H9 (cell line): ENCODE measurements around the gene EID2. TPM values are rescaled to one million over a fixed set of nuclear protein-coding genes. Genes with fewer than 3 reads are reported as not detected.
A peak's percentile ranks its signal among the peaks of the same experiment; 100 is the strongest.

ENCODE experiments used
- DNase-seq: peaks from one replicate; pipeline ENCODE4 v3.0.0-alpha.2; 2017
- H2AFZ ChIP-seq: one replicate; pipeline ENCODE4 v1.6.1; 2013; ENCODE audit warnings: mild to moderate bottlenecking, low read length, control low read depth, moderate library complexity
- H2AK5ac ChIP-seq: 2 replicates; pipeline ENCODE4 v1.6.1; 2013; ENCODE audit warnings: low read length, control low read depth, mixed read lengths; ENCODE audit not compliant: insufficient read length
- H2BK120ac ChIP-seq: one replicate; pipeline ENCODE4 v1.6.1; 2013; ENCODE audit warnings: low read depth, mild to moderate bottlenecking, low read length, control low read depth, inconsistent platforms; ENCODE audit not compliant: poor library complexity, severe bottlenecking
- H2BK12ac ChIP-seq: 2 replicates; pipeline ENCODE4 v1.6.1; 2013; ENCODE audit warnings: low read length, control low read depth, mixed read lengths, low read depth; ENCODE audit not compliant: insufficient read length
- H2BK15ac ChIP-seq: 2 replicates; pipeline ENCODE4 v1.6.1; 2013; ENCODE audit warnings: low read depth, low read length, control low read depth
- H2BK20ac ChIP-seq: one replicate; pipeline ENCODE4 v1.6.1; 2013; ENCODE audit warnings: low read depth, mild to moderate bottlenecking, low read length, control low read depth, inconsistent platforms; ENCODE audit not compliant: poor library complexity, severe bottlenecking
- H2BK5ac ChIP-seq: 2 replicates; pipeline ENCODE4 v1.6.1; 2013; ENCODE audit warnings: low read length, control low read depth, mixed read lengths; ENCODE audit not compliant: insufficient read length
- H3K14ac ChIP-seq: 2 replicates; pipeline ENCODE4 v1.6.1; 2013; ENCODE audit warnings: low read length, control low read depth; ENCODE audit not compliant: insufficient read depth
- H3K18ac ChIP-seq: 2 replicates; pipeline ENCODE4 v1.6.1; 2013; ENCODE audit warnings: low read depth, mild to moderate bottlenecking, mixed read lengths, low read length, control low read depth; ENCODE audit not compliant: insufficient read length
- H3K23ac ChIP-seq: 2 replicates; pipeline ENCODE4 v1.6.1; 2013; ENCODE audit warnings: low read length, control low read depth, mixed read lengths, low read depth; ENCODE audit not compliant: insufficient read length
- H3K23me2 ChIP-seq: 2 replicates; pipeline ENCODE4 v1.6.1; 2013; ENCODE audit warnings: low read depth, mild to moderate bottlenecking, mixed read lengths, low read length, control low read depth; ENCODE audit not compliant: insufficient read length, poor library complexity, severe bottlenecking
- H3K27ac ChIP-seq: 2 replicates; pipeline ENCODE4 v1.5.1; 2013; ENCODE audit warnings: low read length, control low read depth, mixed read lengths, low read depth; ENCODE audit not compliant: insufficient read length
- H3K27me3 ChIP-seq: 2 replicates; pipeline ENCODE4 v1.6.1; 2013; ENCODE audit warnings: low read length, control low read depth, inconsistent platforms; ENCODE audit not compliant: insufficient read depth
- H3K4ac ChIP-seq: 2 replicates; pipeline ENCODE4 v1.6.1; 2013; ENCODE audit warnings: low read depth, mild to moderate bottlenecking, control low read depth, inconsistent platforms, low read length, moderate library complexity
- H3K4me1 ChIP-seq: 2 replicates; pipeline ENCODE4 v1.6.1; 2013; ENCODE audit warnings: low read length, control low read depth, inconsistent platforms; ENCODE audit not compliant: insufficient read depth
- H3K4me2 ChIP-seq: 2 replicates; pipeline ENCODE4 v1.6.1; 2013; ENCODE audit warnings: low read length, control low read depth, mixed read lengths; ENCODE audit not compliant: insufficient read length, insufficient read depth
- H3K56ac ChIP-seq: 2 replicates; pipeline ENCODE4 v1.6.1; 2013; ENCODE audit warnings: low read depth, mild to moderate bottlenecking, mixed read lengths, low read length, control low read depth; ENCODE audit not compliant: insufficient read length
- H3K79me1 ChIP-seq: 2 replicates; pipeline ENCODE4 v1.6.1; 2013; ENCODE audit warnings: low read depth, mild to moderate bottlenecking, moderate library complexity, low read length, control low read depth, inconsistent platforms; ENCODE audit not compliant: insufficient read depth, poor library complexity, severe bottlenecking
- H3K79me2 ChIP-seq: 2 replicates; pipeline ENCODE4 v1.6.1; 2013; ENCODE audit warnings: low read length, control low read depth, inconsistent platforms; ENCODE audit not compliant: insufficient read depth
- H3K9ac ChIP-seq: 2 replicates; pipeline ENCODE4 v1.6.1; 2013; ENCODE audit warnings: low read length, control low read depth, mixed read lengths; ENCODE audit not compliant: insufficient read length; ENCODE audit errors: extremely low read depth
- H3K9me3 ChIP-seq: one replicate; pipeline ENCODE4 v1.6.1; 2013; ENCODE audit warnings: low read depth, low read length, inconsistent platforms; ENCODE audit not compliant: control insufficient read depth
- H3T11ph ChIP-seq: one replicate; pipeline ENCODE4 v1.6.1; 2013; ENCODE audit warnings: mild to moderate bottlenecking, low read length, control low read depth, inconsistent platforms
- H4K20me1 ChIP-seq: one replicate; pipeline ENCODE4 v1.6.1; 2013; ENCODE audit not compliant: control insufficient read depth, insufficient read length, insufficient read depth
- H4K5ac ChIP-seq: 2 replicates; pipeline ENCODE4 v1.6.1; 2013; ENCODE audit warnings: low read depth, mild to moderate bottlenecking, mixed read lengths, low read length, control low read depth; ENCODE audit not compliant: insufficient read length
- H4K8ac ChIP-seq: replicated peaks from 2 replicates; pipeline ENCODE4 v1.6.1; 2013; ENCODE audit warnings: low read length, control low read depth, mixed read lengths, low read depth; ENCODE audit not compliant: insufficient read length
- H4K91ac ChIP-seq: 2 replicates; pipeline ENCODE4 v1.6.1; 2013; ENCODE audit warnings: low read depth, mild to moderate bottlenecking, moderate library complexity, mixed read lengths, low read length, control low read depth; ENCODE audit not compliant: insufficient read length
- H3K27ac Mint-ChIP-seq, 3 experiments: 2 replicates in 2 of 3; 3 replicates in 1 of 3; pipeline ENCODE4 v1.8.0; 2020 to 2021; ENCODE audit warnings: mixed read lengths in 3 of 3, mild to moderate bottlenecking in 1 of 3, moderate library complexity in 1 of 3
- H3K27me3 Mint-ChIP-seq: 2 replicates; pipeline ENCODE4 v1.8.0; 2021; ENCODE audit warnings: low read depth, mild to moderate bottlenecking, moderate library complexity, mixed read lengths
- H3K36me3 Mint-ChIP-seq, 3 experiments: 2 replicates in 2 of 3; 3 replicates in 1 of 3; pipeline ENCODE4 v1.8.0; 2020 to 2021; ENCODE audit warnings: low read depth in 3 of 3, mixed read lengths in 3 of 3; ENCODE audit not compliant: insufficient read depth in 1 of 3
- H3K4me1 Mint-ChIP-seq, 2 experiments: 2 replicates each; pipeline ENCODE4 v1.8.0; 2020; ENCODE audit warnings: mixed read lengths in 2 of 2
- H3K4me3 Mint-ChIP-seq, 2 experiments: 2 replicates in 1 of 2; 3 replicates in 1 of 2; pipeline ENCODE4 v1.8.0; 2020 to 2021; ENCODE audit warnings: mild to moderate bottlenecking in 2 of 2, mixed read lengths in 2 of 2, moderate library complexity in 1 of 2
- H3K9me3 Mint-ChIP-seq, 2 experiments: 2 replicates in 1 of 2; 3 replicates in 1 of 2; pipeline ENCODE4 v1.8.0; 2020; ENCODE audit warnings: mild to moderate bottlenecking in 2 of 2, mixed read lengths in 2 of 2, moderate library complexity in 1 of 2
- CTCF ChIP-seq: fragments of 200-600 bp; sonication (generic); conservative IDR thresholded peaks from 3 replicates; pipeline ENCODE4 v1.8.0; 2021; ENCODE audit warnings: antibody characterized with exemption, mild to moderate bottlenecking
- WGBS: extraction: QIAGEN DNeasy Blood & Tissue Kit; methylation state at CpG from one replicate; pipeline ENCODE4 v1.1.7; 2013; ENCODE audit warnings: missing lambda C conversion rate, low lambda C conversion rate, mixed read lengths; ENCODE audit not compliant: insufficient read length; ENCODE audit errors: extremely low coverage; 5-methylcytosine and 5-hydroxymethylcytosine counted together
- total RNA-seq: library from RNA; stranded (reverse); gene quantifications from 2 replicates; pipeline ENCODE4 v1.2.1, GENCODE V29; 2021

Gene EID2
- total RNA-seq, 1 experiment from 2014 or later, result 18.8 TPM

GRCh38 chr19:39531834-39532232, 8.1 kb downstream of the EID2 start:
- peaks cover 0 to 3% of the 10 kb centered on the region in 2 experiments; a peak in 2 of 5 replicates for H3K9me3 Mint-ChIP-seq

More at GRCh38 chr19:39531834-39532232, 8.1 kb downstream of the EID2 start:
- H3K27me3 ChIP-seq, result no peaks in the 10 kb centered on the region; the same call in 1 of the 2 replicates
- no peak overlapping the region for H2BK12ac ChIP-seq
- DNase-seq, result no peak
- WGBS, result no CpG with 5 or more reads among the region's 14 CpGs
- H3K4me1 ChIP-seq, result no peaks in the 10 kb centered on the region
- no peaks in the 10 kb centered on the region for H3K79me2 ChIP-seq
- H3K9ac ChIP-seq, result peak overlapping the region; percentile 42
- H3K14ac ChIP-seq, result 0 out of 2 replicates have a peak overlapping the region, but pooled peaks have one; percentile 18
- H3K18ac ChIP-seq, result no peak overlapping the region
- H3K56ac ChIP-seq, result no peak overlapping the region
- no peak overlapping the region for H2BK5ac ChIP-seq
- H3K36me3 Mint-ChIP-seq, result peaks cover 0 to 4% (median 3%) of the 10 kb centered on the region in 3 experiments; a peak in 4 of 7 replicates
- H4K8ac ChIP-seq, result no peak overlapping the region
- H3K27ac ChIP-seq, result no peak overlapping the region
- peaks cover 4 to 6% of the 10 kb centered on the region in 2 experiments for H3K4me1 Mint-ChIP-seq
- H2BK20ac ChIP-seq, result no peak overlapping the region
- H2AFZ ChIP-seq, result no peak overlapping the region
- H4K91ac ChIP-seq, result no peak overlapping the region
- H2AK5ac ChIP-seq, result no peak overlapping the region
- no peak overlapping the region for H3K4ac ChIP-seq
- no peak overlapping the region for H3T11ph ChIP-seq
- peaks cover 5% of the 10 kb centered on the region for H3K23me2 ChIP-seq
- no peak for TF ChIP-seq CTCF
- peak overlapping the region in 1 of 3 experiments; percentile 94; a peak in 2 of 7 replicates for H3K27ac Mint-ChIP-seq
- H2BK15ac ChIP-seq, result no peak overlapping the region
- no peak overlapping the region for H4K5ac ChIP-seq
- H3K79me1 ChIP-seq, result no peaks in the 10 kb centered on the region
- no peaks in the 10 kb centered on the region for H3K9me3 ChIP-seq
- no peak overlapping the region for H2BK120ac ChIP-seq
- peak overlapping the region; percentile 90 to 96 for H3K4me3 Mint-ChIP-seq
- H3K4me2 ChIP-seq, result peak overlapping the region; percentile 76
- peaks cover 6% of the 10 kb centered on the region for H3K27me3 Mint-ChIP-seq
- no peaks in the 10 kb centered on the region for H4K20me1 ChIP-seq
- H3K23ac ChIP-seq, result no peak overlapping the region
